Gastrocnemius medialis (tissue), 4 donors: Measurements from ENCODE around the gene SETDB1. TPM values are rescaled to one million over a fixed set of nuclear protein-coding genes. Genes with fewer than 3 reads are reported as not detected.

Source experiments
- ATAC-seq, 2 donors: fragments of 150-250 bp; one replicate each; pipeline ENCODE4 v1.9.1; 2016
- DNase-seq, 2 donors: peaks; one replicate each; pipeline ENCODE4 v3.0.0-alpha.2; 2019
- H3K27ac ChIP-seq, 4 donors: fragments of 200-600 bp; sonication (generic); 1 replicate in 1 of 4; 2 replicates in 3 of 4; pipeline ENCODE4 v1.5.1; 2016 to 2018; ENCODE audit warnings: mild to moderate bottlenecking in 2 of 4, moderate library complexity in 1 of 4
- H3K27me3 ChIP-seq, 3 donors: fragments of 200-600 bp; sonication (generic) in 2 of 3; 1 replicate in 1 of 3; 2 replicates in 2 of 3; pipeline versions ENCODE4 v1.5.1 to v1.6.0; 2016 to 2019; ENCODE audit warnings: mild to moderate bottlenecking in 1 of 3, moderate library complexity in 1 of 3
- H3K36me3 ChIP-seq, 2 donors: fragments of 200-600 bp; sonication (generic) in 1 of 2; one replicate each; pipeline ENCODE4 v1.5.1; 2017 to 2018
- H3K4me1 ChIP-seq, 2 donors: fragments of 200-600 bp; sonication (generic) in 1 of 2; one replicate each; pipeline ENCODE4 v1.5.1; 2016 to 2017; ENCODE audit warnings: mild to moderate bottlenecking in 2 of 2
- H3K4me3 ChIP-seq, 4 donors: fragments of 200-600 bp; sonication (generic) in 3 of 4; 1 replicate in 1 of 4; 2 replicates in 3 of 4; pipeline ENCODE4 v1.5.1; 2016 to 2019; ENCODE audit warnings: mild to moderate bottlenecking in 2 of 4
- H3K9me3 ChIP-seq, 3 donors: fragments of 200-600 bp; sonication (generic) in 2 of 3; 1 replicate in 1 of 3; 2 replicates in 2 of 3; pipeline ENCODE4 v1.5.1; 2016 to 2019
- POLR2A ChIP-seq, 2 donors: fragments of 450-650 bp; IDR thresholded peaks; one replicate each; pipeline ENCODE4 v1.6.1; 2017; ENCODE audit warnings: antibody characterized with exemption in 2 of 2, mild to moderate bottlenecking in 2 of 2, moderate library complexity in 2 of 2
- in situ Hi-C, 4 donors: fragments of 200-750 bp; cut with MboI; loops; one replicate each; pipeline versions ENCODE4 v1.15.0 to v1.8.0; 2017; ENCODE audit warnings: low sequenced_read_pairs in 4 of 4
- intact Hi-C: fragments of 100-400 bp; cut with DNase I; formaldehyde crosslinking; loops from one replicate; pipeline ENCODE4 v1.15.1; 2023; ENCODE audit warnings: low total_unique reads
- total RNA-seq, 4 donors: library from RNA; depleted of rRNA; stranded (reverse); fragments of >200 nt; gene quantifications; one replicate each; pipeline versions ENCODE4 v1.1.0 to v1.2.3, GENCODE V29; 2016
- TF ChIP-seq, protein P1 (sequence below), 5 experiments: fragments of 450-650 bp in 3 of 5; fragments of 200-600 bp in 2 of 5; sonication (generic) in 2 of 5; IDR thresholded peaks in 4 of 5; conservative IDR thresholded peaks in 1 of 5; 1 replicate in 4 of 5; 2 replicates in 1 of 5; pipeline ENCODE4 v1.5.1; 2016 to 2019; ENCODE audit warnings: antibody characterized with exemption in 5 of 5, mild to moderate bottlenecking in 3 of 5, moderate library complexity in 3 of 5

The SETDB1 gene
- total RNA-seq, 4 donors from 2014 or later = 13.7 to 20.8 (median 17.3) TPM

DNA sequence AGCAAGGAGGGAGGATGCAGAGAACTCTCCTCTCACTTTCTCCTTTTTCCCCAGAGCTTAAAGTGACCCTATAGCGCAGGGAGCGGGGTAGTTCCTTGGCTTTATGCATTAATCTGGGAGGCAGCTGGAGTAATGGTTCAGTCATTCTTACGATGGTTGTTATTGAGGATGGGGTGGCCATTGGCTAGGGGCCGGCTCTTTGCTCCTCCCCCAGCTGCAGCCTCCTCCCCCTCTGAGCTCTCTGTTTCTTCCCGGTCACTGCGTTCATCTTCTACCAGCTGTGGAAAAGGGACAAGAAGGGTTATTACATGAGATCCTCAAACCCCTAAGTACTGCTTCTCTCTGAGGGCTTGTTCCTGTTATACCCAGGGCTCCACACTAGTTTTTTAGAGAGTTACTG lies 39.8 kb downstream of the SETDB1 start:
- H3K27me3 ChIP-seq = no peaks in the 10 kb centered on the region
- DNase-seq = no peak
- in situ Hi-C loops (no loop called here), intact Hi-C loops (no loop called here)
- H3K9me3 ChIP-seq = no peaks in the 10 kb centered on the region
- H3K36me3 ChIP-seq = peaks cover 2 to 83% of the 10 kb centered on the region in 2 donors
- H3K4me1 ChIP-seq = peaks cover 7% of the 10 kb centered on the region in 2 donors
- no peak for ATAC-seq
- no peak overlapping the region for H3K4me3 ChIP-seq
- no peak overlapping the region for H3K27ac ChIP-seq
- TF ChIP-seq POLR2A (IDR thresholded peaks at IDR 0.05) = no peak
- TF ChIP-seq, protein P1, sequence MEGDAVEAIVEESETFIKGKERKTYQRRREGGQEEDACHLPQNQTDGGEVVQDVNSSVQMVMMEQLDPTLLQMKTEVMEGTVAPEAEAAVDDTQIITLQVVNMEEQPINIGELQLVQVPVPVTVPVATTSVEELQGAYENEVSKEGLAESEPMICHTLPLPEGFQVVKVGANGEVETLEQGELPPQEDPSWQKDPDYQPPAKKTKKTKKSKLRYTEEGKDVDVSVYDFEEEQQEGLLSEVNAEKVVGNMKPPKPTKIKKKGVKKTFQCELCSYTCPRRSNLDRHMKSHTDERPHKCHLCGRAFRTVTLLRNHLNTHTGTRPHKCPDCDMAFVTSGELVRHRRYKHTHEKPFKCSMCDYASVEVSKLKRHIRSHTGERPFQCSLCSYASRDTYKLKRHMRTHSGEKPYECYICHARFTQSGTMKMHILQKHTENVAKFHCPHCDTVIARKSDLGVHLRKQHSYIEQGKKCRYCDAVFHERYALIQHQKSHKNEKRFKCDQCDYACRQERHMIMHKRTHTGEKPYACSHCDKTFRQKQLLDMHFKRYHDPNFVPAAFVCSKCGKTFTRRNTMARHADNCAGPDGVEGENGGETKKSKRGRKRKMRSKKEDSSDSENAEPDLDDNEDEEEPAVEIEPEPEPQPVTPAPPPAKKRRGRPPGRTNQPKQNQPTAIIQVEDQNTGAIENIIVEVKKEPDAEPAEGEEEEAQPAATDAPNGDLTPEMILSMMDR (IDR thresholded peaks at IDR 0.05 in 4 of 5, conservative IDR thresholded peaks at IDR 0.05 in 1 of 5) = no peak

DNA sequence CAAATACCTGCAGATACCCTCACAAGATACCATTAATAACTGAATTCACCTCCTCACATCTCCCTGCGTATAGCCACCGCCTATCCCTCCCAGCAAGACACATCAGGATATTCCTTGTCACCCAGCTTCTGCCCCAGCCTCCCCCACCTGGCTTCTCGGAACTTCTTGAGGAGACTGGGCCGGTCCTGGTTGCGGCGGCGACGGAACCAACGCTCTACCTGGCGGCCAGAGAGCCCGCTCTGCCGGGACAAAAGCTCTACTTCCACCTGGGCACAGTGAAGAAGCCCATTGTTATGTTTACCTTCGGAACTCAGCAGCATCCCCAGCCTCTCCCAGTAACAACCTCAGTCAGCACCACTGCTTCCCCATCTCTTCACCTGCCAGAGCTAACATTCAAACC lies 41.8 kb downstream of the SETDB1 start:
- in situ Hi-C loops (no loop called here), intact Hi-C loops (no loop called here)
- H3K9me3 ChIP-seq = no peaks in the 10 kb centered on the region
- H3K36me3 ChIP-seq = peaks cover 2 to 63% of the 10 kb centered on the region in 2 donors
- H3K4me1 ChIP-seq = peaks cover 27% of the 10 kb centered on the region in 2 donors
- DNase-seq (no peak), ATAC-seq (no peak)
- H3K27me3 ChIP-seq = no peaks in the 10 kb centered on the region
- no peak overlapping the region for H3K4me3 ChIP-seq
- TF ChIP-seq POLR2A (IDR thresholded peaks at IDR 0.05) = no peak
- TF ChIP-seq, protein P1 (IDR thresholded peaks at IDR 0.05 in 4 of 5, conservative IDR thresholded peaks at IDR 0.05 in 1 of 5) = no peak
- no peak overlapping the region for H3K27ac ChIP-seq

DNA sequence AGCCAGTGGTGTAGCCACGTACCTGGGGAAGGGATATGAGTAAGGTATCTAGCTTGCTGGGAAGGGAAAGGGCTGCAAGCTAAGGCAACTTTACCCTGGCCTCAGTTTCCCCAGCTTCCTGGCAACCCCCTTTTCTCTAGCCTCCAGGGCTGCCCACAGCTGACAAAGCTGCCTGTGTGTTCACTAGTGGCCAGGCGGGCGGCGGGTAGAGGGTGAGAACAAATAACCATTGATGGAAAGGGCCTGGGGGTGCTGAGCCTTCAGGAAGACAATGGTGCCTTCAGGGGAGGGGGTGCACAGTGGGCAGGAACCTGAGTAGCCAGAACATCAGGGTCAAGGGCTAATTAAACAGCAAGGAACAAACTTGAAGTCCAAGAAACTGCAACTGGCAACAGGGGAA lies 42.3 kb downstream of the SETDB1 start:
- no peak for DNase-seq
- peaks cover 32% of the 10 kb centered on the region in 2 donors for H3K4me1 ChIP-seq
- no peak for ATAC-seq
- TF ChIP-seq POLR2A (IDR thresholded peaks at IDR 0.05) = no peak
- TF ChIP-seq, protein P1 (IDR thresholded peaks at IDR 0.05 in 4 of 5, conservative IDR thresholded peaks at IDR 0.05 in 1 of 5) = no peak
- no peak overlapping the region for H3K4me3 ChIP-seq
- H3K36me3 ChIP-seq = peaks cover 2 to 59% of the 10 kb centered on the region in 2 donors
- intact Hi-C loops (no loop called here), in situ Hi-C loops (no loop called here)
- H3K9me3 ChIP-seq = no peaks in the 10 kb centered on the region
- no peaks in the 10 kb centered on the region for H3K27me3 ChIP-seq
- no peak overlapping the region for H3K27ac ChIP-seq

DNA sequence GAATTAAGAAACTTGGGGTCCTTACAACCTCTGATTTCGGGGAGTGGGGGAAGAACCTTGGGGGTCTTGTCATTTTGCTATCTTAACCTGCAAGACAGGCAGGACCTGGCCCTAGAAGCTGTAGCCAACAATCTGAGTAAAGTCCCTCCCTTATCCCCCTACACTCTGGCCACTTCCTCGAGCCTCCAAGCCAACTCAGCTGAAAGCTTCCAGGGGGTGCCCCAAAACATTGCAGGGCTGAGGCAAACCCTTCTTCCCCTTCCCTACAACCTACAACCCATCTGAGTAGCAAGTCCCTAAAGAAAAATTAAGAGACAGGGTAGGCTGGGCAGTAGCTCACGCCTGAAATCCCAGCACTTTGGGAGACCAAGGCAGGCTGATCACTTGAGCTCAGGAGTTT lies 43.5 kb downstream of the SETDB1 start:
- peaks cover 34% of the 10 kb centered on the region in 2 donors for H3K4me1 ChIP-seq
- intact Hi-C loops (loop anchor here (5.0 kb wide), 2 partner anchors 38 to 407 kb away; partner anchors contain the start of genes MINDY1 and PRUNE1), in situ Hi-C loops (no loop called here)

More for the DNA sequence above, 43.5 kb downstream of the SETDB1 start:
- H3K4me3 ChIP-seq = no peak overlapping the region
- no peak for TF ChIP-seq POLR2A (IDR thresholded peaks at IDR 0.05)
- TF ChIP-seq, protein P1 (IDR thresholded peaks at IDR 0.05 in 4 of 5, conservative IDR thresholded peaks at IDR 0.05 in 1 of 5) = no peak
- H3K9me3 ChIP-seq = no peaks in the 10 kb centered on the region
- DNase-seq (no peak), ATAC-seq (no peak)
- peaks cover 2 to 48% of the 10 kb centered on the region in 2 donors for H3K36me3 ChIP-seq
- no peaks in the 10 kb centered on the region for H3K27me3 ChIP-seq
- no peak overlapping the region for H3K27ac ChIP-seq
